ENCODE results near the gene LAG3.

The LAG3 gene

DNA sequence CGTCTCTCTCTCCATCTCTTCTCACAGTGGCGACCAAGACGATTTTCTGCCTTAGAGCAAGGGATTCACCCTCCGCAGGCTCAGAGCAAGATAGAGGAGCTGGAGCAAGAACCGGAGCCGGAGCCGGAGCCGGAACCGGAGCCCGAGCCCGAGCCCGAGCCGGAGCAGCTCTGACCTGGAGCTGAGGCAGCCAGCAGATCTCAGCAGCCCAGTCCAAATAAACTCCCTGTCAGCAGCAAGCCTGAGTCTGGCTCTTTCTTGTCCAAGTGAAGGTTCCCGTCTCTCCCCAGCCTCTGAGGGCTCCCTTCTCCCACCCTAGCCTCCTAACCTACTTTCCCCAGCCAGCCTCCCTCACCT, 5.9 kb downstream of the LAG3 start:
- Histone ChIP-seq H3K9me3 (ENCODE audit: control insufficient read depth, insufficient read depth, low read length) (no peaks in the 10 kb centered on the region), H3K4me2 (ENCODE audit: low read length) (peak overlapping the region; percentile 89), H3K27ac (ENCODE audit: low read depth, low read length) (no peak overlapping the region), H3K4me3 (ENCODE audit: low read length) (peak overlapping the region; percentile 80), H3K79me2 (ENCODE audit: control insufficient read depth, low read length) (no peaks in the 10 kb centered on the region), H3K36me3 (ENCODE audit: control insufficient read depth, low read length) (no peaks in the 10 kb centered on the region), H3K9me2 (replicated peaks; ENCODE audit: control insufficient read depth, low read length) (no peaks in the 10 kb centered on the region), H4K20me1 (ENCODE audit: control insufficient read depth, insufficient read depth, low read depth, low read length) (no peaks in the 10 kb centered on the region), H3K4me1 (ENCODE audit: control insufficient read depth, low read length) (peaks cover 16% of the 10 kb centered on the region), H3F3A (ENCODE audit: control insufficient read depth, insufficient read depth) (0 out of 2 replicates have a peak, but pooled peaks cover 3% of the 10 kb centered on the region), H3K27me3 (ENCODE audit: control insufficient read depth, low read length) (peaks cover 45% of the 10 kb centered on the region)
- TF ChIP-seq CTCF (IDR thresholded peaks at IDR 0.05; ENCODE audit: low read depth, low read length, poor library complexity, severe bottlenecking) = no peak

DNA sequence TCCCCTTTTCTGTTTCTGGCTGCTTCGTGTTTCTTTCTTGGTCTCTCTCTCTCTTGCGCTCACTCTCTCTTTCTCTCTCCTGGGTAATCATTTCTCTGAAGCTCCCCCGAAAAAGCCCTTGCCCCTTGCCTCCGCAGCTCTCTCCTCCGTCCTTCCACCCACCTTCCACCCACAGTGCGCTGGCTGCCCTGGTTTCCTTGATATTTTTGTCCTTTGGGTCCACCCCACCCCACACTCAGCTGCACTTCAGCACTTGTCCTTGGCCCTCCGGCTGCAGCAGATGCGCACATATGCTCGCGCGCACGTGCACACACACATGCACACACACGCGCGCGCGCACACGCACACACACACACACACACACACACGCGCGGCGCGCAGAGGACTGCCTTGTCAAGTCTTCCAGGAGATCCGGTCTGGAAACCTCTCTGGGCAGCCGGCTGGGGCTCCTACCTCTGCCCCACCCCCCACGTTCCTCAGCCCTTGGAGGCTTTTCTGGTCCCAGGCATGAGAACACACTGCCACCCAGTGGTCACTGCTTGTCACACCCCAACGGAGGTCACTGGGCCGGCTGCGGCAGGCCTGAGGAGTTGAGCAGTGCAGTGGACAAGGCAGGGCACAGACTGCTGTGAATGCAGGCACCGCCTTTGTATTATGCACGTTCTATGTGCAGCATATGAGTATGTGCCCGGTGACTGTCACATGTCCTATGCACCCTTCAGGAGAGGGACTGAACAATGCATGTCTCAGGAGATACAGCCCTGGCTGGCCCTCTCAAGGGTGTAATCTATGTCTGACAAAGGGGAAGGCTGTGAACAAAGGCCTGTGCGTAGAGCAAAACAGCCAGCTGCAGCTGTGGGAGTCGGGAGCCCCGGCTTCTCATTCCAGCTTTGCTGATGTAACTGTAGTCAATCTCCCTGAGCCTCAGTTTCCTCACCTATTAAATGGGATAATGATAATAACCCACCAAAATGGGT, 6.5 kb downstream of the LAG3 start:
- H3K4me3 ChIP-seq (ENCODE audit: low read length) = peak overlapping the region; percentile 80
- H3K9me2 ChIP-seq (replicated peaks; ENCODE audit: control insufficient read depth, low read length) = no peaks in the 10 kb centered on the region
- H3K4me1 ChIP-seq (ENCODE audit: control insufficient read depth, low read length) = peaks cover 16% of the 10 kb centered on the region
- peak overlapping the region; percentile 89 for H3K4me2 ChIP-seq (ENCODE audit: low read length)
- H3K27ac ChIP-seq (ENCODE audit: low read depth, low read length) = no peak overlapping the region
- no peaks in the 10 kb centered on the region for H4K20me1 ChIP-seq (ENCODE audit: control insufficient read depth, insufficient read depth, low read depth, low read length)
- H3K9me3 ChIP-seq (ENCODE audit: control insufficient read depth, insufficient read depth, low read length) = no peaks in the 10 kb centered on the region
- no peaks in the 10 kb centered on the region for H3K36me3 ChIP-seq (ENCODE audit: control insufficient read depth, low read length)
- H3K27me3 ChIP-seq (ENCODE audit: control insufficient read depth, low read length) = peaks cover 39% of the 10 kb centered on the region
- 0 out of 2 replicates have a peak, but pooled peaks cover 3% of the 10 kb centered on the region for H3F3A ChIP-seq (ENCODE audit: control insufficient read depth, insufficient read depth)
- no peaks in the 10 kb centered on the region for H3K79me2 ChIP-seq (ENCODE audit: control insufficient read depth, low read length)
- TF ChIP-seq CTCF (IDR thresholded peaks at IDR 0.05; ENCODE audit: low read depth, low read length, poor library complexity, severe bottlenecking) (peak; percentile 97), EZH2phosphoT487 (IDR thresholded peaks at IDR 0.05; ENCODE audit: borderline replicate concordance, low read length) (no peak)

DNA sequence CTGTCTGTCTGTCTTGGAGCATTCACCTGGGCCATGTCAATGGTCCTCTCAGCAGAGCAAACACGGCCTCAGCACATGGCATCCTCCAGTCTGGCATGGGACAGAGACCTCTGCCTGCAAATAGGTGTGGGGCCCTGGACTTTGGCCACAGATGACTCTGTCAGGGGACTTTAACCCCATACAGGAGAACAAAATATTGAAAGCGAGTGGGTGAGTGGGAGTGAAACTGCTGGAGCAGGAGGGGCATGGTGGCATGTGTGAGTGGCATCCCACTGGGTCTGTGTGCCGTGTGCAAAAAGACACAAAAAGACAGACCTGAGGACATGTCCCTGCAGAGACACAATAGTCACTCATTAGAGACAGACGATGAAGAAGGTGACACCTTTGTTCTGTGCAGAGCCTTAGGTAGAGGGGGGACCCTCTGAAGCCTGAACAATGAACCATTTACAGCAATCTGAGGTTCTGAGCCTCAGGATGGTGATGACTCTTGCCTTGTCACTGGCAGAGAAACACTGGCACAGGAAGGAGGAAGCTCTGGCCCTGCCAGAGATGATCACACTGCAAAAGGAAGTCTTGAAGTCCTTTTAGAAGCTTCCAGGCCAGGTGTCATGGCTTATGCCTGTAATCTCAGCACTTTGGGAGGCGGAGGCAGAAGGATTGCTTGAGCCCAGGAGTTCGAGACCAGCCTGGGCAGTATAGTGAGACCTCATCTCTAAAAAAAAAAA, 7.5 kb downstream of the LAG3 start:
- Histone ChIP-seq H3K27me3 (ENCODE audit: control insufficient read depth, low read length) (peaks cover 28% of the 10 kb centered on the region), H3K4me1 (ENCODE audit: control insufficient read depth, low read length) (peaks cover 16% of the 10 kb centered on the region), H3K9me3 (ENCODE audit: control insufficient read depth, insufficient read depth, low read length) (no peaks in the 10 kb centered on the region), H3K36me3 (ENCODE audit: control insufficient read depth, low read length) (no peaks in the 10 kb centered on the region), H3F3A (ENCODE audit: control insufficient read depth, insufficient read depth) (0 out of 2 replicates have a peak, but pooled peaks cover 3% of the 10 kb centered on the region), H3K9me2 (replicated peaks; ENCODE audit: control insufficient read depth, low read length) (no peaks in the 10 kb centered on the region), H3K4me2 (ENCODE audit: low read length) (no peak overlapping the region), H3K4me3 (ENCODE audit: low read length) (no peak overlapping the region), H3K79me2 (ENCODE audit: control insufficient read depth, low read length) (no peaks in the 10 kb centered on the region), H3K27ac (ENCODE audit: low read depth, low read length) (no peak overlapping the region), H4K20me1 (ENCODE audit: control insufficient read depth, insufficient read depth, low read depth, low read length) (no peaks in the 10 kb centered on the region)
- TF ChIP-seq CTCF (IDR thresholded peaks at IDR 0.05; ENCODE audit: low read depth, low read length, poor library complexity, severe bottlenecking) (no peak), EZH2phosphoT487 (IDR thresholded peaks at IDR 0.05; ENCODE audit: borderline replicate concordance, low read length) (no peak)

Measured in DOHH2 (cell line).